Activated CD4-positive, CD25-positive, alpha-beta regulatory T cell treated with anti-CD3 and anti-CD28 coated beads, Interleukin-2, amount 50 U/mL, for 72 hours (primary cell): ENCODE data around the gene NEURL3.
A peak's percentile ranks its signal among the peaks of the same experiment; 100 is the strongest.

Experiments
- DNase-seq: peaks from one replicate; pipeline ENCODE4 v3.0.0; 2021

Gene NEURL3

DNA sequence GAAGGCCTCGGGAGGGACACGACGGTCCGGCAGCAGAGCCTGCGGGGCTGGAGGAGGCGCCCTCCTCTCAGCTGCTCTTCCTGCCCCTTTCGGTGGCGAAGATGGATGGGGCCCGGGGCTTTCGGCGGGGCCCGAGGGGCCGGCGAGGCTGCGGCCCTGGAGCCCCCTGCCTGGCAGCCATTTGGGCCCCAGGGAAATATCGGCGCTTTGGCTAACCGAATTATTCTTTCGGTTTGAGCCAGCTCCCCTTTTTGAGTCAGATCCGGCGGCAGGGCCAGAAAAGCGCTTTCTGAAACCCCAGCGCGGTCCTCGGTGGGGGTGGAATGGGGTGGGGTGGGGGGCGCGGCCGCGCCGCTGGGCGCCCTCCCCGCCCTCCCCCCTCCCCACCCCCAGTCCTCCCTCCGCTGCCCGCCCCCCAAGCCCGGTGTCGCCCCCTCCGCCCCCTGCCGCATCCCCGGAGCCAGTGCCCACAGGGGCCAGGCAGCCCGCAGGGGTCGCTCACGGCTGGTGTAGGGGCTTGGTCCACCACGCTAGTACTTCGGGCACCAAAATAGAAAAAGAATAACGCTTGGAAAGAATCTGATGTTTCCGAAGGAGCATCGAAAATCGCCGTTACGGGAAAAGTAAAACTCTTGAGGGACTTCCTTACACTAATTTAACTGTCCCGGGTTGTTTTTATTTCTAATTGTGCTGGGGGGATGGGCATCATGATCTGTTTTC, 22.3 kb upstream of the NEURL3 start:
- DNase-seq = peak; percentile 74

DNA sequence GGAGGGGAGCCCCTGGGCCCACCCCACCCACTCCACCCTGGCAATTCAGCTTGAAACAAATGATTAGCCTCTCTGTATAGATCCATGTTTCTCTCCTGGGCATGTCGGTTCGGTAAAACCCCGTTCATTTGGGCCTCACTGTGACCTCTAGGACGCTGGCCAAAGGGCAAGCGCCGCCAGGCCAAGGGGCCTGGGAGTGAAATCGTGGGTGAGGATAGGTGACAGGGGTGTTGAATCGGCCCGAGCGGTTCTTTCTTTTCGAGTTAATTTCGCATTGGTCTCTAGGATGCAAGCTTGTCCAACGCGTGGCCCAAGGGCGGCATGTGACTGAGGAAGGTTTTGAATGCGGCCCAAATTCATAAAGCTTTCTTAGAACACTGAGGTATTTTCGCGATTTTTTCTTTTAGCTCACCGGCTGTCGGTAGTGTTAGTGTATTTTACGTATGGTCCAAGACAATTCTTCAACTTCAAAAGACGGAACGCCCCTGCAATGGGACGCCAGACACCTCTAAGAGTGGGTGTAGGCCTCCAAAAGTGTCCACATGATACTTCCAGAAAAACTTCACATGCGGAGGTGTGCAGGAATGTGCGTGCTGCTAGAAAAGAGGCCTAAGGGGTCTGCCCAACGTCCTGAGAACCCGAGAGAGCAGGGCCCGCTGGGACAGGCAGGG, 21.6 kb upstream of the NEURL3 start:
- DNase-seq = no peak

DNA sequence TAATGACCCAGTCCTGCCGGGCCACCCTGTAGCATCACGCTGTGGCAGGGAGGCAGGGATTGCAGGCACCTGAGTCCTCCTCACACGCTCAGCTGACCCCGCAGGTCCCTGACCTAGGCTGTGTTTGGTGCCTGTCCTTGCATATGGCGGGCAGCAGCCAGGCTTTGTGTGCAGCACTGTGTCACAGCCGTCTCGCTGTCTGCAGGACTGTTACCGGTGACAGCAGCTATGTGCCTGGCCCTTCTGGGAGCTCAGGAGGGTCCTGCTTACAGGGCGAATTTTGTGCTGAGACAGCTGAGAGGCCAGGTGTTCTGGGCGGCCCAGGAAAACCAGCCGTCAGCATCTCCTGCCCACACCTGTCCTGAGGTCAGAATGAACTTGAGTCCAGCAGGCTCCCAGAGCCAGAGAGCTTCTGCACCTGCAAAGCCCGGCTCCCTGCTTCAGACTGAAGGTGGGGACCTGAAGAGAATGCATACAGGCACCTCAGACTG, 21.0 kb upstream of the NEURL3 start:
- DNase-seq = no peak

DNA sequence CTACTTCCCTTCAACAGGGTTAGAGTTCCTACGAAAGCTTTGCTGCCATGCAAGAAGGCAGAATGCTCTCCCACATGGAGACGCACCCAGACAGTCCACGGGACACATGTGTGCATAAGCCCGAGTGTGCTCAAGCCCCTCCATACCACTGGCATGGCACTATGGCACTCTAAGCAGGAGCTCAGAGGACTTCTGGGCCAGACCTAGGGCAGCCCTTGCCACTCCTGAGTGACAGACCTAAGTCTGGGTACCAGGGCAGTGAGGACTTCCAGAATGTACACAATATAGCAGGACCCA, 20.0 kb upstream of the NEURL3 start:
- DNase-seq = no peak

GRCh38 chr2:96524482-96525210, 19.5 kb upstream of the NEURL3 start:
- DNase-seq = no peak

GRCh38 chr2:96523659-96524481, 18.7 kb upstream of the NEURL3 start:
- no peak for DNase-seq

DNA sequence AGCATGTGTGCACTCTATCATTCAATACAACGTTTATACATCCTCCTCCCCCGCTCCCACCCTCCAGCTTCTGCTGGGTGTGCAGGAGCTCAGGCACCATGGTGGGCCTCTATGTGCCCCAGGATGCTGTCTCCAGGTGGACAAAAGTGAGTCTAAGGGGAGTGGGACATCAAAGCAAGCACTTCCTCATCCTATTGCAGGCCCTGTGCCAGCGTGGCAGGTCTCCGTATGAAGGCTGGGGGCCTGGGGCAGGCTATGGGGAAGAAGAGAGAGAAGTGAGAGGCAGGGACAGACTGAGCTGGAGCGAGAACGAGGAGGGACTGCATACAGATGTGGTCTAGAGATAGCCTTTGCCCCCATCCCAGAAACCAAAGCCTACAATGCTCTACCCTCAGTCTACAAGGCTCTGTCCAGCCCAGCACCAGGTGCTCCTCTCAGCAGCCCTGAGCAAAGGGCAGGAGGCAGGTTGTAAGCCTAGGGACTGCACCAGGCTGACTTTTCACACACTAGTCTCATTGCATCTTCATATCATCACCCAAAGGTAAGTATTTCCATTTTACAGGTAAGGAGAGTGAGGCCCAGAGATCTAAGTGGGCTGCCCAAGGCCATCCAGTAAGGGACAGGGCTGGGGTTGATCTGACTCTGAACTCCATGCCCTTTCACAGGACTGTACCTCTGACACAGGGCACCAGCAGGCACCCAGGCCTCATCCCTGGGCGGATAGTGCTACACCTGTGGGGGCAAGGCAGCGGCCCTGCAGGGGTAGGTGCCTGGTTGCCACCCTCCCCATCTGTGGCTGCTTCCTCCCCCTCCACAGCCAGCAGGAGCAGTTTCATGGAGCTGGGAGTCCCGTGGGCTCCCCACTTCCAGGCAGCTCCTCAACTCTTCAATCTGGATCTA, 17.4 kb upstream of the NEURL3 start:
- no peak for DNase-seq

- no peak for DNase-seq
These were observed 16.1 kb upstream of the NEURL3 start for GRCh38 chr2:96521219-96521618.

DNA sequence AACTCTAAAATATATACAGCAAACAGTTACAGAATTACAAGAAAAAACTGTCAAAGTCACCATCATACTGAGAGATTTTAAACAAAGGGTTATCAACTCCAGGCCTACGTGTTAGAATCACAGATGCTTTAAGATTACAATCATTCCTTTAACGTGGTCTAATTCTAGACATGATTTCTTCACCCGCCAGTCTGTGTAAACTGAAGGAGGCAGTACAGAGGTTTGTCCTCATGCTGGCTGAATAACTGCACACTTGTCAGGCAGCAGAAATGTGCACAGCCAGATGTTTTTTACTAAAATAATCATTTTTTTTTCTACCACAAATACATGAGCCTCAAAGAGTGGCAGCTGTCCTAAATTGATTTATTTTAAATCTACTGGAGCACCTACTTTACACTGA, 15.5 kb upstream of the NEURL3 start:
- no peak for DNase-seq

DNA sequence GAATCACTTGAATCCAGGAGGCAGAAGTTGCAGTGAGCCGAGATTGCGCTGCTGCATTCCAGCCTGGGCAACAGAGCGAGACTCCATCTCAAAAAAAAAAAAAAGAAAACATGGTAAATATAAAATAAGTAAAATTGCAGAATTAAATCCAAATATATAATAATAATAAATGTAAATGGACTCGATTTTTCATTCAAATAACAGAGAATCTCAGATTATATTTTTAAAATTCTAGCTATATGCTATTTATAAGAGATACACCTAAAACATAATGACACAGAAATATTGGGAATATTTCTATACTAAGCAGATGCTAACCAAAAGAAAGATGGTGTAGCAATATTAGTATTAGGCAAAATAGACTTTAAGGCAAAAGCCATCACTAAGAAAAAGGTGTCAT, 15.1 kb upstream of the NEURL3 start:
- DNase-seq = no peak

- DNase-seq = no peak
These were observed 11.9 kb upstream of the NEURL3 start for GRCh38 chr2:96517079-96517478.

DNA sequence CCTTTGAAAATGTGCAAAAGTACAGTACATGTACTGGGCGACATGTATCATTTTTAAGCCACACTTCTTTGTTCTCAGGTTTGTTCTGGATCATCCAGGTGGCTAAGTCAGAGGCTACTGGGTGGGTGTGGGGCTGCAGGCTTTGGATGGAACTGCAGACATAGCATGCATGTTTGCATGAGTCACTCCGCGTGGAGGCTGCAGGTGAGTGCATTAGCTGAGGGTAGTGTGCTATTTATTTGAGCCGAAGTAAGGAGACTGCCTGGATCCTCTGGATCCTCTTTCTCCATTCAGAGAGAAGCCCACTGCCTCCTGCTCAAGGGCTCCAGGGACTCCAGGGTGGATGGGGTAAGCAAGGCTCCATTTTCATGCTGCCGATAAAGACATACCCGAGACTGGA, 9.4 kb upstream of the NEURL3 start:
- DNase-seq = no peak

GRCh38 chr2:96512341-96512740, 7.2 kb upstream of the NEURL3 start:
- no peak for DNase-seq

GRCh38 chr2:96511851-96512250, 6.7 kb upstream of the NEURL3 start:
- no peak for DNase-seq

DNA sequence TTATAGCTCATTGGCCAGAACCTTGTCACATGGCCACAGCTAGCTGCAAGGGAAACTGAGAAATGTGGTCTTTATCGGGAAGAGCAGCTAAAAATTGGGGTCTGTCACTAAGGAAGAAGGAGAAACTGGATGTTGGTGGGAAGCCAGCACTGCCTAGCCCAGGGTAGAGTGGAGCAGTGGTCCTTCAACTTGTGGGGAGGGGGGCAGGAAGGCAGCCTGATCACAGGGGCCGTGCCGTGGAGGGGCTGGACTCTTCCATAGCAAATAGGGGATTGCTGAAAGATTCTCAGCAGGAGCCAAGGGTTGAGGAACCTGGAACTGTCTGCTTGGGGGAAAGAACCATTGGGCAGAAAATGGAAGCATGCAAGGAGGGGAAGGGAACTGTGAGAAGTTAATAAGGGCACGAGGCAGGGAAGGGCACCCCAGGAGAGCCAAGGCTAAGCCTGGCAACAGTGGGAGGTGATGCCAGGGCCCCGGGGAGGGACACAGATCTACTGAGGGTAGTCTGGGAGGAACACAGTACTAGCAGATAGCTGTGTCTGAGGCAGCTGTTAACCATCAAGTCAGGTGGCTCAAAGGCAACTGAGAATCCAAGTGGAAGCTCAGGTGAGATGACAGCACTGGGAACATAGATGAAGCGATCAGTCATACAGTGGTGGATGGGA, 5.9 kb upstream of the NEURL3 start:
- no peak for DNase-seq

GRCh38 chr2:96509847-96510230, 4.7 kb upstream of the NEURL3 start:
- DNase-seq = no peak

GRCh38 chr2:96509114-96509846, 4.1 kb upstream of the NEURL3 start:
- peak; percentile 81 for DNase-seq

DNA sequence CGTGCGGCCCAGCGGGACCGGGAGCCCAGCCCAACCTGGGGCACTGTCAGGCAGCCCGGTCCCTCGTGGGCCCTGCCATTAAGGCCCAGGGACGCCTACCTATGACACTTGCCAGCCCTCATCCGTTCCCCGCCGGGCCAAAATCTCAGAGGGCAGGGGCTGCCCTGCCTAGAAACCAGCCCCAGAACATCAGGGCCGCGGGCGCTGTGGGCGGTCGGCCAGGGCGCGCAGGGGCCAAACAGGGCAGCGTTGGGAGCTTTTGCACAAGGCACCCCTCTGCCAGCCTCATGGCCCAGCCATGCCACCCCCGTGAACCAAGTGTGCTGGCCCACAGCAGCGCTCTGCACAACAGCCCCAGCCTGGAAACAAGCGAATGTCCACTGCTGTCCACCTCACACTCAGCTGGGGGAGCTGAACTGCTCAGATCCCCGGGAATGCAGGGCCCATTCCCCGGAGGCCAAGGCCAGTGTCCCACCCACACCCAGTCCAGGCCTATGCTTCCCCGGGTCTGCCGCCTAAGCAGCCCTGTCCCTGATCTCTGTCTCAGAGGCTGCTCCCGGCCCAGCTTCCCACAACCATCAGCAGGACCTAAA, 3.5 kb upstream of the NEURL3 start:
- DNase-seq = no peak

DNA sequence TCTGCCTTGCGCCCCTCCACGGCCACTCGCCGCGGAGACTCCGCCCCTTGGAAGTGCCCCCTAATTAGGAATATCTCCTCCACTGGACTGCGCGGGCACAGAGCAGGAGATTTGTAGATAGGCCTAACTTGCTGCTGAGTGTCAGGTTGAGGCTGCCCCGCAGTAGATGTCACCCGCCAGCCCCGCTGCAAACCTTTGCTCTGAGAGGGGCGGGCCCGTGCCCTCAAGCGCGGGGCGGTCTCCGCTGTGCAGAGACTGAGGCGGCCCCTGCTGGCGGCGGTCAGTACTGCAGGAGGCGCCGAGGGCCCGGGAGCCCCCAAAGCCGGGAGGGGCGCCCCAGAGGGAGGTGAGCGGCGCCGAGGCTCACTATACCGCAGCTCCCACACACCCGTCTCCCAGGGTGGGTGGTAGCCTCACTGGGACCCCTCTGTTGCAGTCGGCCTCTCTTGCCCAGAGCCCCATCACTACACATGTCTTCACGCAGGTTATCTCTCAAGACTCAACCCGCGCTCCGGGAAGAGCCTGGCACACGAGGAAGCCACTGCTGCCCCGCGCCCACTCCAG, 2.9 kb upstream of the NEURL3 start:
- DNase-seq = peak; percentile 95

GRCh38 chr2:96506907-96507240, 1.7 kb upstream of the NEURL3 start:
- no peak for DNase-seq
